Stomach smooth muscle (tissue), 2 donors: ENCODE results near the gene KIF5A.
A peak's percentile ranks its signal among the peaks of the same experiment; 100 is the strongest.

ENCODE experiments used
- H3K27ac ChIP-seq: one replicate; pipeline ENCODE4 v1.7.0; 2013; ENCODE audit warnings: mild to moderate bottlenecking, low read length, inconsistent platforms
- H3K27me3 ChIP-seq, 2 donors: one replicate each; pipeline ENCODE4 v1.7.0; 2013; ENCODE audit warnings: low read length in 2 of 2; ENCODE audit not compliant: insufficient read depth in 2 of 2, control insufficient read depth in 1 of 2
- H3K36me3 ChIP-seq, 2 donors: one replicate each; pipeline ENCODE4 v1.7.0; 2013; ENCODE audit warnings: low read length in 2 of 2; ENCODE audit not compliant: control insufficient read depth in 2 of 2, insufficient read depth in 2 of 2
- H3K4me1 ChIP-seq: one replicate; pipeline ENCODE4 v1.7.0; 2013; ENCODE audit warnings: low read length; ENCODE audit not compliant: control insufficient read depth, insufficient read depth
- H3K4me3 ChIP-seq, 2 donors: one replicate each; pipeline ENCODE4 v1.7.0; 2013; ENCODE audit warnings: low read length in 2 of 2
- H3K9ac ChIP-seq, 2 donors: one replicate each; pipeline ENCODE4 v1.7.0; 2013; ENCODE audit warnings: low read length in 2 of 2, mild to moderate bottlenecking in 1 of 2
- H3K9me3 ChIP-seq, 2 donors: one replicate each; pipeline ENCODE4 v1.7.0; 2013; ENCODE audit warnings: low read length in 2 of 2; ENCODE audit not compliant: control insufficient read depth in 2 of 2
- donor health status: healthy.
- donor health status: Pancreatic carcinoma.

KIF5A gene

DNA sequence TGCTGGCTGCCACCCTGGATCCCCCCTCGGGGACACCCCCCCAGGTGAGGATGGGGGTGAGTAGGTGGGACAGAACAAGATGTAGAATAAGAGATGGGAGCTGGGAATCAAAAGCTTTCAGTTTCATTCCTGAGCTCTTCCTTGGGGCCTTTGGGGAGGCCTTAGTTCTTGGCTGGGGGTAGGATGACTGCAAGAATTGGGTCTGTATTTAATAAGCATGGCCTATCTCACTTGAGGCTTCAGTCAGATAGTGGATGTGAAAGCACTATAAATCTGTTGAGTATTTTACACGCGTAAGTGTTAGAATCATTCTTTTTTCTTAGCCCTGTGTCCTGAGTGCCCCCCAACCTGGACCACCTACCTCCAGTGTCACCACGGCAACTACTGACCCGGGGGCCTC, 22.7 kb upstream of the KIF5A start:
- Histone ChIP-seq H3K36me3 (peaks cover 41 to 53% of the 10 kb centered on the region in 2 donors), H3K9me3 (no peaks in the 10 kb centered on the region), H3K27me3 (no peaks in the 10 kb centered on the region), H3K9ac (no peak overlapping the region), H3K4me3 (no peak overlapping the region), H3K27ac (no peak overlapping the region), H3K4me1 (peaks cover 26% of the 10 kb centered on the region)

- Histone ChIP-seq H3K4me1 (peaks cover 24% of the 10 kb centered on the region), H3K27me3 (no peaks in the 10 kb centered on the region), H3K4me3 (no peak overlapping the region), H3K27ac (no peak overlapping the region), H3K36me3 (peaks cover 51 to 62% of the 10 kb centered on the region in 2 donors), H3K9ac (no peak overlapping the region), H3K9me3 (no peaks in the 10 kb centered on the region)
Observed at GRCh38 chr12:57528176-57528575, 21.7 kb upstream of the KIF5A start.

DNA sequence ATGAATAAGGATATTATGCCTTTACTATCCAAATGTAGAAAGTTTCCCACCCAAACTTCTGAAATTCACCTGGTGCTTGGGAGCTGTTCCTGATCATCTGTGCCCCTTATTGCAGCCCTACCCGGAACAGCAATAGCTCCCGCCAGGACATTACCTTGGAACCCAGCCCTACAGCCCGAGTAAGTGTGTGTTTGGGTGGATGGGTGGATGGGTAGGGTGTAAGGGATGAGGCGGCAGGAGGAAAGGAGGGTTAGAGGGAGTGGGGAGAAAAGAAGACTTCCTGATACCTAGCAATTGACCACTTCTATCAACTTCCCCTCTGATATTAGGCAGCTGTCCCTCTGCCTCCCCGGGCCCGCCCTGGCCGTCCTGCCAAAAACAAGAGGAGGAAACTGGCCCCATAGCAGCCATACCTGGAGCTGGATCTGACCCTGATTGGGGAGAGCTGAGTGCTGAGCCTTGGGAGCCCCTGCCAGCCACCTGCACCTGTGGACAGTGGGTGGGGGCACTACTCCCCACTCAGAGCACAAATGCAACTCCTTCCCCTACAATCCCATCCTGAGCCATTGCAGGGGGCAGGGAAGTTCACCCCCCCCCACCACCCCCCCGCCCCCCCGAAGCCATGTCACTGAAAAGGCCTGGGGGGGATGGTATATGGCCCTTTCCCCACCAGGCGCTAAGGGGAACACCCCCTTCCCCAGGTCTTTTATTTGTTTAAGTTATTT, 20.9 kb upstream of the KIF5A start:
- no peak overlapping the region for H3K27ac ChIP-seq
- no peak overlapping the region for H3K9ac ChIP-seq
- no peaks in the 10 kb centered on the region for H3K9me3 ChIP-seq
- H3K27me3 ChIP-seq: no peaks in the 10 kb centered on the region
- peaks cover 17% of the 10 kb centered on the region for H3K4me1 ChIP-seq
- H3K4me3 ChIP-seq: no peak overlapping the region
- peaks cover 56 to 68% of the 10 kb centered on the region in 2 donors for H3K36me3 ChIP-seq

GRCh38 chr12:57529831-57530230, 20.0 kb upstream of the KIF5A start:
- Histone ChIP-seq H3K9ac (peak overlapping the region in 1 of 2 donors; percentile 46), H3K9me3 (no peaks in the 10 kb centered on the region), H3K27me3 (no peaks in the 10 kb centered on the region), H3K4me3 (no peak overlapping the region), H3K27ac (no peak overlapping the region), H3K36me3 (peaks cover 57 to 71% of the 10 kb centered on the region in 2 donors), H3K4me1 (peaks cover 9% of the 10 kb centered on the region)

DNA sequence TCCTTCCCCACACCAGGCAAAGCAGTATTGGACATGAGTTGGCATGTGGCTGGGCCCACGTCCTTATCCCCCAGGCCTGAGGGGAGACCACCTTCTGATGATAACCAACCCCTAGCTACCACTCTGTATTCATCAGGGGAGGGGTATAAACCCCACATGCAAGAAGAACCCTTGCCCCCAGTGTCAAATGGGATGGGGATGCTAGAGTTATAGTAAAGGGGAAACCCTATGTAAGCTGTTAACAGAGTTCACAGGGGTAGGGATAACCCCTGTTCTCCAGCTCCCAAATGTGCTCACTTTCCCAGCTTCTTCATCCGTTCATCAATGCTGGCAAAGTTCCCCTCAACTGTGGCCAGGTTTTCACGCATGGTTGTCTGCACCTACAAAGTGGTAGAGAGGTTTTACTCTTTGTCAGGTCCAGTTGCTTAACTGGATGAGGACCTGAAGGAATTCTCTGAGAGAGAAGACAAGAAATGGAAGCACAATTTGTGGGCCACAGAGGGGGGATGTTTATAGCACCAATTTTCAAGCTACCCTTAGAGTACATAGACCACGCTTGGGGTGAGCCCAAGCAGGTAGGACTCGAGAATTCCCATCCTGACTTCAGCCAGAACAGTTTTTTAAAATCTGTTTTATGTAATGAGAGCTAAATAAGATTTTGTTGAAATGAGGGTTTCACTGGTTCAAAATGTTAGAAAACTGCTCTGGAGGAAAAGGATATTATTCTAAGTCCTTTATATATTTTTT, 19.3 kb upstream of the KIF5A start:
- no peaks in the 10 kb centered on the region for H3K9me3 ChIP-seq
- H3K9ac ChIP-seq: peak overlapping the region; percentile 36 to 46
- H3K27ac ChIP-seq: no peak overlapping the region
- H3K4me3 ChIP-seq: no peak overlapping the region
- peaks cover 4% of the 10 kb centered on the region for H3K4me1 ChIP-seq
- peaks cover 62 to 76% of the 10 kb centered on the region in 2 donors for H3K36me3 ChIP-seq
- no peaks in the 10 kb centered on the region for H3K27me3 ChIP-seq

GRCh38 chr12:57531836-57532235, 18.0 kb upstream of the KIF5A start:
- no peak overlapping the region for H3K27ac ChIP-seq
- H3K36me3 ChIP-seq: peaks cover 66 to 69% of the 10 kb centered on the region in 2 donors
- H3K9me3 ChIP-seq: no peaks in the 10 kb centered on the region
- H3K9ac ChIP-seq: no peak overlapping the region
- H3K27me3 ChIP-seq: no peaks in the 10 kb centered on the region
- H3K4me1 ChIP-seq: no peaks in the 10 kb centered on the region
- no peak overlapping the region for H3K4me3 ChIP-seq

GRCh38 chr12:57533108-57533507, 16.7 kb upstream of the KIF5A start:
- H3K4me1 ChIP-seq: no peaks in the 10 kb centered on the region
- no peak overlapping the region for H3K27ac ChIP-seq
- H3K9me3 ChIP-seq: no peaks in the 10 kb centered on the region
- no peaks in the 10 kb centered on the region for H3K27me3 ChIP-seq
- H3K4me3 ChIP-seq: no peak overlapping the region
- H3K36me3 ChIP-seq: peaks cover 62 to 67% of the 10 kb centered on the region in 2 donors
- no peak overlapping the region for H3K9ac ChIP-seq

- Histone ChIP-seq H3K27me3 (no peaks in the 10 kb centered on the region), H3K36me3 (peaks cover 60 to 72% of the 10 kb centered on the region in 2 donors), H3K9ac (no peak overlapping the region), H3K4me1 (no peaks in the 10 kb centered on the region), H3K27ac (no peak overlapping the region), H3K9me3 (no peaks in the 10 kb centered on the region), H3K4me3 (no peak overlapping the region)
Observed at GRCh38 chr12:57534250-57534649, 15.6 kb upstream of the KIF5A start.

- H3K27ac ChIP-seq: no peak overlapping the region
- H3K4me3 ChIP-seq: no peak overlapping the region
- no peaks in the 10 kb centered on the region for H3K9me3 ChIP-seq
- peaks cover 56 to 71% of the 10 kb centered on the region in 2 donors for H3K36me3 ChIP-seq
- H3K4me1 ChIP-seq: no peaks in the 10 kb centered on the region
- no peak overlapping the region for H3K9ac ChIP-seq
- no peaks in the 10 kb centered on the region for H3K27me3 ChIP-seq
Observed at GRCh38 chr12:57534991-57535543, 14.8 kb upstream of the KIF5A start.

- Histone ChIP-seq H3K9ac (no peak overlapping the region), H3K27me3 (no peaks in the 10 kb centered on the region), H3K4me3 (no peak overlapping the region), H3K36me3 (peaks cover 48 to 68% of the 10 kb centered on the region in 2 donors), H3K4me1 (no peaks in the 10 kb centered on the region), H3K9me3 (no peaks in the 10 kb centered on the region), H3K27ac (no peak overlapping the region)
Observed at GRCh38 chr12:57535764-57536596, 13.9 kb upstream of the KIF5A start.
